HL-60/S4 treated with retinoic acid at 250 ng/mL for 4 days and 3 days (cell line): ENCODE measurements around the gene TMEM107.

ENCODE experiments used
- in situ Hi-C: fragments of 300-500 bp; cut with MboI; formaldehyde crosslinking; loops from 2 replicates; pipeline ENCODE4 v1.7.0; 2022; ENCODE audit warnings: low sequenced_read_pairs

TMEM107 gene

GRCh38 chr17:8162997-8163977, 12.9 kb downstream of the TMEM107 start:
- in situ Hi-C loops: no loop called here

GRCh38 chr17:8162233-8162996, 13.8 kb downstream of the TMEM107 start, which contains the start of gene VAMP2:
Gene VAMP2, minus strand, starts transcription at chr17:8162948. Its CDS starts 69 bp downstream, at chr17:8162879.
- in situ Hi-C loops: no loop called here

DNA sequence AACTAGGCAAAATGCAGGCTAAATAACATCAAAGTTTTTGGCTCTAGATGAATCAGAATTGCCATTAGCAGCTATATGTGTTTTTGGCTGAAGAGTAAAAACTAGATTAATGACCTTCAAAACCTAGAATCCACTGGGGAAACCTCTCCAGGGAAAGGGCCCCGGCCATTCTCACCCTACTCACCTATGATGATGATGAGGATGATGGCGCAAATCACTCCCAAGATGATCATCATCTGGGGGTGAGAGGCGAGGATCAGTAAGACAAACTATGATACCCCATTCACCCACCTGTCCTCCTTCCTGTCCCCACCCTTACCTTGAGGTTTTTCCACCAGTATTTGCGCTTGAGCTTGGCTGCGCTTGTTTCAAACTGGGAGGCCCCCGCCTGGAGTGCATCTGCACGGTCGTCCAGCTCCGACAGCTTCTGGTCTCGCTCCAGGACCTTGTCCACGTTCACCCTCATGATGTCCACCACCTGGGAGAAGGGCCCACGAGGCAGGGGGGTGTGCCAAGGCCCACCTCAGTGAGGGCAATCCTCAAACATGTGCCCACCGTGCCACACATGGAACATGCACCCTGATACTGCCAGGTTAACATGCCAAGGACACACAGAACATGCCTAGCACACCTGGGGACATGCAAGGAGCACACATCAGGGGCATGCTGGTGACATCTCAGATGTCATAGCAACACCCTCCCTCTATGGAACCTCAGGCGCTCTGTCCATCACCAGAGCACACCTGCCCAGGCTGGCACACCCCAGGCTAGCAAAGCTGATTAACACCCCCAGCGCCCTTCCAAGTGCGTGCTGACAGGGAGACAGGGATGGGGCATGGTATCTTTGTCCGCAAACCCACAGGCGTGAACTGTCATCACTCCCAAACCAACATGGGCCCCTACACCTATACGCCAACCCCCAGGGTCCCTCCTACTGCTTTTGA, 14.6 kb downstream of the TMEM107 start:
- in situ Hi-C loops: no loop called here

- in situ Hi-C loops: no loop called here
Measured at GRCh38 chr17:8160741-8161221, 15.4 kb downstream of the TMEM107 start.

GRCh38 chr17:8160224-8160577, 16.0 kb downstream of the TMEM107 start:
- in situ Hi-C loops: no loop called here

- in situ Hi-C loops: no loop called here
Measured at GRCh38 chr17:8159459-8160223, 16.5 kb downstream of the TMEM107 start.

DNA sequence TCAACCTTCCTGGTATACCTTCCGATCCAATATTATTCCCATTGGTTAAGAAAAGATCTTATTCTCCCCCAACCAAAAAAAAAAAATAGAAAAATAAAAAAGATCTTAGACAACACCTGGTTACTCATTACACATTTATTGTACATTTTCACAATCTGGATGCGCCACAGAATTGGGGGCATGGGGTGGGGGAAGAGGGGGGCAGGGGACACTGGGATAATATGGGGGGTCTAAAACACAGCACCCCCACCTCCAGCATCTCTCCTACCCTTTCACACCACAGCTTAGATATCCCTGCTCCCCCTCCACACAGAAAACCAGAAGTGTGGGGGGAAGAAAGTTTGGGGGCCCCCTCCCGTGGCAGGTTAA, 17.2 kb downstream of the TMEM107 start:
- in situ Hi-C loops: no loop called here

DNA sequence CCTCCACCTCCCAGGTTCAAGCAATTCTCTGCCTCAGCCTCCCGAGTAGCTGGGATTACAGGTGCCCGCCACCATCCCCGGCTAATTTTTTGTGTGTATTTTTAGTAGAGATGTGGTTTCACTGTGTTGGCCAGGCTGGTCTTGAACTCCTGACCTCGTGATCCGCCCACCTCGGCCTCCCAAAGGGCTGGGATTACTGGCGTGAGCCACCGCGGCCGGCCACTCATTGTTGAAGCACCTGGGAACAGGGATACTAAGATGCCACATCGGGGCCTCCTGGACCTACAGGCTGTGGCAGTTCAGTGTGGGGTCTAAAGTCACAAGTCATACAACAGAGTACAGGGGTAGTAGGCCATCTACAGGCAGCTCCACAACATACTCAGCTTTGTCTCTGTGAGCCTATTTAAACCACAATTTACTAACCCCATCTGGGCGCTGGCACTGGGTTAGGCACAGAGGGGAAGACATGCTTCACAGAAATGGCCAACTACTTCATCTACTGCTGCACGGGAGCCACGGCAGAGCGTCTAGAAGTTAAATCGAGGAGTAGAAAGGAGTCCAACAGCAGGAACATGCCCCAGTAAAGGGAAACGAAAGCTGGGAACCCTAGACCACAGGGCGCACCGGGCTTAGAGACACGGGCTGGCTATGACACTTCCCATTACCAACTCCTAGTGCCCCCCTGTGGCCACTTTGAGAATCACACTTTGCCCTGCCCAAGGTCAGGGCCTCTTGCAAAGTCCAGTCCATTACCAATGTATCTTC, 17.7 kb downstream of the TMEM107 start:
- in situ Hi-C loops: no loop called here

GRCh38 chr17:8156246-8156992, 19.8 kb downstream of the TMEM107 start:
- in situ Hi-C loops: no loop called here

GRCh38 chr17:8155996-8156245, 20.3 kb downstream of the TMEM107 start:
- in situ Hi-C loops: no loop called here

- in situ Hi-C loops: no loop called here
Measured at GRCh38 chr17:8155231-8155995, 20.8 kb downstream of the TMEM107 start.

DNA sequence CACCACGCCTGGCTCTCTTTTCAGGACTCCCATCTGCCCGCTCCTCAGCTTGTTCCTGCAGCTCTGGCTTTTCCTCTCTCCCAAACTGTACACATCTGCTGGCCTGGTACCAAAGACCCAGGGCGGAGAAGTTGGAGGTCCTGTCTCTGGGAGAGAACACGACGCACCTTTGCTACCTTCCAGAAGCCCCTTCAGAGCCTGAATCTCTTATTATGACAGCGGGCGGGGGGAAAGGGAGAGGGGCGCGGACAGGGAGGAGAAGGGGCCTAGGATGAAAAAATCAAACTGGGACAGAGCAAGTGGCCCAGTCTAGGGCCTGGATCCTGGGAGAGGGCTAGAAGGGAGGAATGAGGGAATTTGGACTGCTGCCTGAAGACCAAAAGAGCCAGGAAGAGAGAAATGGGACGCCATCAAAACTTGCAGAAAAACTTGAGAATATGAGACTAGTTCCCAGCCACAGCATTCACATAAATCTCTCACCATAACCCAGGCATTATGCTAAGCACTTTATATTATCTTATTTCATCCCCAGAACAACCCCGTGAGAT, 21.5 kb downstream of the TMEM107 start:
- in situ Hi-C loops: no loop called here

DNA sequence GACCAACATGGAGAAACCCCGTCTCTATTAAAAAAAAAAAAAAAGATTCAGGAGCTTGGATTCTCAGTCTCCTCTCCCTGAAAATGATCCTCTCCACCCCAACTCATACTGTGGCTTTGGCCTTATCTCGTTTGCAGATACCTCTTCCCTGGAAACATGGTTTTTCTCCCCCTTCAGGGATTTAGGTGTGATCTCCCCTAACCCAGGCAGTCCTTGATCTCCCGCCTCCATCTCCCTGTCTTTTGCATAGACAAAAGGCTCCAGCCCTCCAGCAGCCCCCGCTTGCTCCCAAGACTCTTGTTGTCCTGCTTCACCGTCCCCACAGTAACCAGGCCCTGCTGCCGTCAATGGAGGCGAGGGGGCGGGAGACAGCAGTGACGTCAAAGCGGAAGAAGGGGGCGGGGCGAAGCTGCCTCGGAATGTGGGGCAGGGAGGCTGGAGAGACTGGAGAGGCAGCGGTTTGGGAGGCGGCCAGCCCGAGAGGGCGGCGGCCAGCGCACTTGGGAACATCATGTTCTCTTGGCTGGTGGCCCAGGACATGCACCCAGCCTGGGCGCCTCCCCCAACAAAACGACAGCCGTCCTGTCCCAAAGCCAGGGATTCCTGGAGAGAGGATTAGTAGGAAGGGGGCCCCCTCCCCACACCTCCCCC, 22.1 kb downstream of the TMEM107 start:
- in situ Hi-C loops: no loop called here

DNA sequence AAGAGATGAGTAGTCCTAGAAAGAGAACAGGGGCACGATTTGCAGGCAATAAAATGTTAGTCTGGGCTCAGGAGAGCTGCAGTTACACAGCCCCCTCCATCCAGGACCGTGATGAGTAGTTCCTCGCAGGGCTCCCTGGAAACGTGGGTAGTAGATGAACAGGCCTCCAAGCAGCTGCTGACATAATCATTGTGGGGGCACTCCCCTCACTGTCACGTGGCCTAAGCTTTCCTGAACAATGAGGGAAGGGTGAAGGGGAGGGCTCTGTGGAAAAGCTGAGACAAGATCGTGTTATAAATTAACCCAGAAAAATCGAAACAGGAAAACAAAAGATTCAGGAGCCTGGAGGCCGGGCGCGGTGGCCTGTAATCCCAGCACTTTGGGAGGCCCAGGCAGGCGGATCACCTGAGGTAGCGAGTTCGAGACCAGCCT, 22.6 kb downstream of the TMEM107 start:
- in situ Hi-C loops: no loop called here

DNA sequence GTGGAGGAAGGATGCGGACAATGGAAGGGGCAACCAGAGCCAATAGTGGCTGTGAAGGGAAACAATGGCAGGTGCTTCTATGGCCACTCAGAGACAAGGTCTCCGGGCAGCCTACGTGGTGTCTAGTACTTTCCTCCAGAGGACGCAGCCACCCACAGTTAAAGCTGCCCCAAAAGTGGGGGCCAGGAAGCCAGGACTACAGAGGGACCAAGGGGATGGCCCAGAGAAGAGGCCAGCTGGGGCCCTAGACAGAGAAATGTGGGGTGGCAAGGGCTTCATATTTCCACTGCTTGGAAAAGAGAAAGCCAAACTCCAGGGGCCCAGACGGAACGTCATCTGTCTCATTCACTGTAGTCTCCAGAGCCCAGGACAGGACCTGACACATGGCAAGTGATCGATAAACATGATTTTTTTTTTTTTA, 23.1 kb downstream of the TMEM107 start:
- in situ Hi-C loops: no loop called here

GRCh38 chr17:8152112-8152775, 23.9 kb downstream of the TMEM107 start, which contains the start of gene PER1:
Gene PER1, minus strand, starts transcription at chr17:8152404. Its CDS starts 1,698 bp downstream, at chr17:8150706.
- in situ Hi-C loops: no loop called here
